ENCODE measurements around the gene PCDHGA5. TPM values are rescaled to one million over a fixed set of nuclear protein-coding genes. Genes with fewer than 3 reads are reported as not detected.

The PCDHGA5 gene
- polyA plus RNA-seq, 1 donor (not counting 4 experiments of a cell fraction or from before 2014, with no cell fraction given), result 0.01 TPM

DNA sequence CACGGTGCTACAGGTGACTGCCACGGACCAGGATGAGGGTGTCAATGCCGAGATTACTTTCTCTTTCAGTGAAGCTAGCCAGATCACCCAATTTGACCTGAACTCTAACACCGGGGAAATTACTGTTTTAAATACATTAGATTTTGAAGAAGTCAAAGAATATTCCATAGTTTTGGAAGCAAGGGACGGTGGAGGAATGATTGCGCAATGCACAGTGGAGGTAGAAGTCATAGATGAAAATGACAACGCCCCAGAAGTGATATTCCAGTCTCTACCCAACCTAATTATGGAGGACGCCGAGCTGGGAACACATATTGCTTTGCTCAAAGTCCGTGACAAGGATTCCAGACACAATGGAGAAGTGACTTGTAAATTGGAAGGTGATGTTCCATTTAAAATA, 24.7 kb downstream of the PCDHGA5 start:
- Histone ChIP-seq H3K4me2 (ENCODE audit: control insufficient read depth, extremely low read depth, insufficient read depth, low read depth, low read length) (no peak overlapping the region), H3K27ac (ENCODE audit: control insufficient read depth, insufficient read depth, low read length) (no peak overlapping the region), H3K27me3 (ENCODE audit: control insufficient read depth, extremely low read depth, insufficient read depth, low read length) (peaks cover 11% of the 10 kb centered on the region), H3K4me3 (ENCODE audit: control insufficient read depth in 2 of 3, extremely low read depth in 1 of 3, insufficient read depth in 2 of 3, low read depth in 1 of 3, low read length in 3 of 3) (no peak overlapping the region), H3K9me3 (ENCODE audit: control insufficient read depth, low read depth, low read length) (peaks cover 24% of the 10 kb centered on the region), H3K4me1 (ENCODE audit: control insufficient read depth, extremely low read depth, insufficient read depth, low read length) (no peaks in the 10 kb centered on the region), H3K36me3 (ENCODE audit: control insufficient read depth in 2 of 2, extremely low read depth in 1 of 2, insufficient read depth in 2 of 2, low read length in 2 of 2) (no peaks in the 10 kb centered on the region), H3K9ac (ENCODE audit: control insufficient read depth, extremely low read depth, insufficient read depth, low read length) (no peak overlapping the region), H3K9me1 (ENCODE audit: control insufficient read depth, extremely low read depth, insufficient read depth, low read length) (no peaks in the 10 kb centered on the region), H3K79me2 (ENCODE audit: control insufficient read depth, insufficient read depth, low read length) (no peaks in the 10 kb centered on the region), H2AFZ (ENCODE audit: control insufficient read depth, low read length) (no peak overlapping the region), H4K20me1 (ENCODE audit: control insufficient read depth, extremely low read depth, insufficient read depth, low read length) (no peaks in the 10 kb centered on the region)
- FAIRE-seq (no peak), DNase-seq (ENCODE audit: low read depth, low spot score) (no peak)
- TF ChIP-seq EZH2 (IDR thresholded peaks at IDR 0.05; ENCODE audit: low read length), result no peak
- TF ChIP-seq, protein P1, sequence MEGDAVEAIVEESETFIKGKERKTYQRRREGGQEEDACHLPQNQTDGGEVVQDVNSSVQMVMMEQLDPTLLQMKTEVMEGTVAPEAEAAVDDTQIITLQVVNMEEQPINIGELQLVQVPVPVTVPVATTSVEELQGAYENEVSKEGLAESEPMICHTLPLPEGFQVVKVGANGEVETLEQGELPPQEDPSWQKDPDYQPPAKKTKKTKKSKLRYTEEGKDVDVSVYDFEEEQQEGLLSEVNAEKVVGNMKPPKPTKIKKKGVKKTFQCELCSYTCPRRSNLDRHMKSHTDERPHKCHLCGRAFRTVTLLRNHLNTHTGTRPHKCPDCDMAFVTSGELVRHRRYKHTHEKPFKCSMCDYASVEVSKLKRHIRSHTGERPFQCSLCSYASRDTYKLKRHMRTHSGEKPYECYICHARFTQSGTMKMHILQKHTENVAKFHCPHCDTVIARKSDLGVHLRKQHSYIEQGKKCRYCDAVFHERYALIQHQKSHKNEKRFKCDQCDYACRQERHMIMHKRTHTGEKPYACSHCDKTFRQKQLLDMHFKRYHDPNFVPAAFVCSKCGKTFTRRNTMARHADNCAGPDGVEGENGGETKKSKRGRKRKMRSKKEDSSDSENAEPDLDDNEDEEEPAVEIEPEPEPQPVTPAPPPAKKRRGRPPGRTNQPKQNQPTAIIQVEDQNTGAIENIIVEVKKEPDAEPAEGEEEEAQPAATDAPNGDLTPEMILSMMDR (optimal IDR thresholded peaks at IDR 0.05 in 1 of 3, IDR thresholded peaks at IDR 0.05 in 1 of 3, conservative IDR thresholded peaks at IDR 0.05 in 1 of 3; ENCODE audit: extremely low read depth in 1 of 3, insufficient read depth in 2 of 3, low read length in 3 of 3), result no peak
- dilution Hi-C loops (cut with MboI; ENCODE audit: extremely low pct_ligation_motif_present, low sequenced_read_pairs), result no loop called here

DNA sequence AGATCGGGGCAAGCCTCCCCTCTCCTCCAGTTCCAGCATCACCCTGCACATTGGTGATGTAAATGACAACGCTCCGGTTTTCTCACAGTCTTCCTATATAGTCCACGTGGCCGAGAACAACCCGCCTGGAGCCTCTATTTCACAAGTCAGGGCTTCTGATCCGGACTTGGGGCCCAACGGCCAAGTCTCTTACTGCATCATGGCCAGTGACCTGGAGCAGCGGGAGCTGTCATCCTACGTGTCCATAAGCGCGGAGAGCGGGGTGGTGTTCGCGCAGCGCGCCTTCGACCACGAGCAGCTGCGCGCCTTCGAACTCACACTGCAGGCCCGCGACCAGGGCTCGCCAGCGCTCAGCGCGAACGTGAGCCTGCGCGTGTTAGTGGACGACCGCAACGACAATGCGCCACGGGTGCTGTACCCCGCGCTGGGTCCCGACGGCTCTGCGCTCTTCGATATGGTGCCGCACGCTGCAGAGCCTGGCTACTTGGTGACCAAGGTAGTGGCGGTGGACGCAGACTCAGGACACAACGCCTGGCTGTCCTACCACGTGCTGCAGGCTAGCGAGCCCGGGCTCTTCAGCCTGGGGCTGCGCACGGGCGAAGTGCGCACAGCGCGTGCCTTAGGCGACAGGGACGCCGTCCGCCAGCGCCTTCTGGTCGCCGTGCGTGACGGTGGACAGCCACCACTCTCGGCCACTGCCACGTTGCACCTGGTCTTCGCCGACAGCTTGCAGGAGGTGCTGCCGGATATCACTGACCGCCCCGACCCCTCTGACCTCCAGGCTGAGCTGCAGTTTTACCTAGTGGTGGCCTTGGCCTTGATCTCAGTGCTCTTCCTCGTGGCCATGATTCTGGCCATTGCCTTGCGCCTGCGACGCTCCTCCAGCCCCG, 25.4 kb downstream of the PCDHGA5 start:
- H4K20me1 ChIP-seq (ENCODE audit: control insufficient read depth, extremely low read depth, insufficient read depth, low read length), result no peaks in the 10 kb centered on the region
- no peaks in the 10 kb centered on the region for H3K79me2 ChIP-seq (ENCODE audit: control insufficient read depth, insufficient read depth, low read length)
- DNase-seq (ENCODE audit: low read depth, low spot score), result no peak
- H3K4me1 ChIP-seq (ENCODE audit: control insufficient read depth, extremely low read depth, insufficient read depth, low read length), result no peaks in the 10 kb centered on the region
- no peak overlapping the region for H3K27ac ChIP-seq (ENCODE audit: control insufficient read depth, insufficient read depth, low read length)
- no peak overlapping the region for H2AFZ ChIP-seq (ENCODE audit: control insufficient read depth, low read length)
- no peak for FAIRE-seq
- H3K27me3 ChIP-seq (ENCODE audit: control insufficient read depth, extremely low read depth, insufficient read depth, low read length), result peaks cover 11% of the 10 kb centered on the region
- peaks cover 27% of the 10 kb centered on the region for H3K9me3 ChIP-seq (ENCODE audit: control insufficient read depth, low read depth, low read length)
- H3K9ac ChIP-seq (ENCODE audit: control insufficient read depth, extremely low read depth, insufficient read depth, low read length), result no peak overlapping the region
- no peak for TF ChIP-seq EZH2 (IDR thresholded peaks at IDR 0.05; ENCODE audit: low read length)
- TF ChIP-seq, protein P1 (optimal IDR thresholded peaks at IDR 0.05 in 1 of 3, IDR thresholded peaks at IDR 0.05 in 1 of 3, conservative IDR thresholded peaks at IDR 0.05 in 1 of 3; ENCODE audit: extremely low read depth in 1 of 3, insufficient read depth in 2 of 3, low read length in 3 of 3), result no peak
- no peak overlapping the region for H3K4me3 ChIP-seq (ENCODE audit: control insufficient read depth in 2 of 3, extremely low read depth in 1 of 3, insufficient read depth in 2 of 3, low read depth in 1 of 3, low read length in 3 of 3)
- dilution Hi-C loops (cut with MboI; ENCODE audit: extremely low pct_ligation_motif_present, low sequenced_read_pairs), result no loop called here
- no peaks in the 10 kb centered on the region for H3K9me1 ChIP-seq (ENCODE audit: control insufficient read depth, extremely low read depth, insufficient read depth, low read length)
- H3K36me3 ChIP-seq (ENCODE audit: control insufficient read depth in 2 of 2, extremely low read depth in 1 of 2, insufficient read depth in 2 of 2, low read length in 2 of 2), result no peaks in the 10 kb centered on the region
- H3K4me2 ChIP-seq (ENCODE audit: control insufficient read depth, extremely low read depth, insufficient read depth, low read depth, low read length), result no peak overlapping the region

All from keratinocyte (primary cell).